Endothelial cell of umbilical vein (primary cell): ENCODE data around the gene GALNT10. TPM values are rescaled to one million over a fixed set of nuclear protein-coding genes. Genes with fewer than 3 reads are reported as not detected.

Experiments
- BruUV-seq: library from RNA; stranded (reverse); fragments of 400-500 nt; replicated peaks from 2 replicates; lab custom pipeline; 2021; lab: Mats Ljungman, UMichigan
- CTCF ChIA-PET: fragments of 300-600, 350-600 bp; sonication (Branson Sonifier 250); formaldehyde crosslinking; loops from one replicate; lab custom pipeline; 2021; ENCODE audit warnings: antibody characterized with exemption, inconsistent platforms; lab: Charles Lee
- POLR2A ChIA-PET: fragments of 300-600, 350-600 bp; sonication (Branson Sonifier 250); formaldehyde crosslinking; loops from one replicate; lab custom pipeline; 2021; ENCODE audit warnings: antibody characterized with exemption, inconsistent platforms; lab: Charles Lee
- DNase-seq: peaks from one replicate; pipeline ENCODE4 v3.0.0-alpha.2; 2011; ENCODE audit warnings: low read depth, low spot score
- FAIRE-seq: peaks from 2 replicates; lab custom pipeline; 2011; peaks lifted over from hg19 to GRCh38; lab: Jason Lieb, UNC
- H2AFZ ChIP-seq: 2 replicates; pipeline ENCODE4 v1.6.0; 2012; ENCODE audit warnings: low read depth, low read length, control low read depth, inconsistent platforms
- H3K27ac ChIP-seq: 2 replicates; pipeline ENCODE4 v1.5.1; 2011; ENCODE audit warnings: low read depth, mild to moderate bottlenecking, control low read depth, low read length, moderate library complexity; ENCODE audit not compliant: insufficient read depth
- H3K27me3 ChIP-seq, 2 experiments: 2 replicates each; pipeline versions ENCODE4 v1.6.0 to v1.6.1; 2011; ENCODE audit warnings: low read length in 2 of 2, mixed read lengths in 1 of 2; ENCODE audit not compliant: control insufficient read depth in 2 of 2, insufficient read depth in 2 of 2
- H3K36me3 ChIP-seq, 2 experiments: 2 replicates in 1 of 2; 3 replicates in 1 of 2; pipeline ENCODE4 v1.5.1; 2011; ENCODE audit warnings: low read length in 2 of 2, mild to moderate bottlenecking in 1 of 2, moderate library complexity in 1 of 2; ENCODE audit not compliant: control insufficient read depth in 2 of 2, insufficient read depth in 2 of 2; ENCODE audit errors: extremely low read depth in 1 of 2
- H3K4me1 ChIP-seq: 3 replicates; pipeline ENCODE4 v1.5.1; 2011; ENCODE audit warnings: mild to moderate bottlenecking, low read length; ENCODE audit not compliant: control insufficient read depth, insufficient read depth; ENCODE audit errors: extremely low read depth
- H3K4me2 ChIP-seq: 2 replicates; pipeline ENCODE4 v1.6.1; 2011; ENCODE audit warnings: low read length, control low read depth, mixed read lengths; ENCODE audit not compliant: insufficient read depth
- H3K4me3 ChIP-seq, 3 experiments: fragments of 200-600 bp in 1 of 3; sonication (generic), shearing (Covaris generic) in 1 of 3; replicated peaks in 1 of 3; 2 replicates each; pipeline ENCODE4 v1.5.1; 2011 to 2016; ENCODE audit warnings: control low read depth in 3 of 3, low read length in 3 of 3, mild to moderate bottlenecking in 2 of 3, inconsistent platforms in 1 of 3, low read depth in 1 of 3, moderate library complexity in 1 of 3; ENCODE audit not compliant: insufficient read depth in 1 of 3
- H3K79me2 ChIP-seq: 2 replicates; pipeline ENCODE4 v1.6.0; 2012; ENCODE audit warnings: low read length, inconsistent platforms; ENCODE audit not compliant: control insufficient read depth, insufficient read depth
- H3K9ac ChIP-seq: replicated peaks from 2 replicates; pipeline ENCODE3; 2011; ENCODE audit warnings: low read length, control low read depth; ENCODE audit not compliant: insufficient read depth; ENCODE audit errors: extremely low read depth
- H3K9me1 ChIP-seq: replicated peaks from 3 replicates; pipeline ENCODE4 v1.6.0; 2011; ENCODE audit warnings: mild to moderate bottlenecking, low read length; ENCODE audit not compliant: control insufficient read depth, insufficient read depth; ENCODE audit errors: extremely low read depth
- H3K9me3 ChIP-seq: replicated peaks from 2 replicates; pipeline ENCODE4 v1.5.1; 2012; ENCODE audit warnings: low read length, inconsistent platforms; ENCODE audit not compliant: control insufficient read depth, insufficient read depth
- H4K20me1 ChIP-seq: replicated peaks from 2 replicates; pipeline ENCODE3; 2011; ENCODE audit warnings: mild to moderate bottlenecking, low read length; ENCODE audit not compliant: control insufficient read depth, insufficient read depth; ENCODE audit errors: extremely low read depth
- EZH2 ChIP-seq: IDR thresholded peaks from 2 replicates; pipeline ENCODE4 v1.6.1; 2012; ENCODE audit warnings: borderline replicate concordance, low read depth, mild to moderate bottlenecking, moderate library complexity, low read length, inconsistent platforms; ENCODE audit not compliant: severe bottlenecking
- FOS ChIP-seq: IDR thresholded peaks from 2 replicates; pipeline ENCODE4 v1.6.1; 2011; ENCODE audit warnings: mild to moderate bottlenecking, low read length, moderate library complexity, borderline replicate concordance; ENCODE audit not compliant: insufficient read depth
- GATA2 ChIP-seq: IDR thresholded peaks from 2 replicates; pipeline ENCODE4 v1.7.0; 2011; ENCODE audit warnings: low read depth, mild to moderate bottlenecking, moderate library complexity, mixed read lengths, low read length; ENCODE audit not compliant: insufficient read length, insufficient read depth
- JUN ChIP-seq: IDR thresholded peaks from 2 replicates; pipeline ENCODE4 v1.6.1; 2011; ENCODE audit warnings: borderline replicate concordance, low read depth; ENCODE audit not compliant: insufficient read length, insufficient read depth
- MYC ChIP-seq: IDR thresholded peaks from one replicate; pipeline ENCODE4 v1.6.1; 2011; ENCODE audit warnings: mild to moderate bottlenecking, low read depth, low read length
- POLR2A ChIP-seq: IDR thresholded peaks from 2 replicates; pipeline ENCODE4 v1.6.1; 2012; ENCODE audit warnings: low read depth, mild to moderate bottlenecking, control low read depth, low read length
- POLR2AphosphoS5 ChIP-seq: IDR thresholded peaks from 2 replicates; pipeline ENCODE4 v1.6.1; 2012; ENCODE audit warnings: low read depth, mild to moderate bottlenecking, control low read depth, low read length, moderate library complexity; ENCODE audit not compliant: insufficient read depth
- dilution Hi-C: fragments of 300-500 bp; cut with MboI; formaldehyde crosslinking; loops from one replicate; pipeline ENCODE4 v1.15.0; 2019; ENCODE audit warnings: low sequenced_read_pairs; ENCODE audit not compliant: extremely low pct_ligation_motif_present
- intact Hi-C: fragments of 100-400 bp; cut with micrococcal nuclease; formaldehyde crosslinking; loops from one replicate; pipeline ENCODE4 v1.10.0; 2022
- polyA plus RNA-seq, 4 experiments: library from polyadenylated mRNA; depleted of rRNA in 3 of 4; stranded (reverse) in 3 of 4; unstranded in 1 of 4; fragments of >200 nt; gene quantifications; 2 replicates each; pipeline versions ENCODE4 v1.2.1 to v1.2.3, GENCODE V29; 2011 to 2012; ENCODE audit warnings: missing spikeins in 1 of 4
- total RNA-seq: library from RNA; stranded (reverse); gene quantifications from 2 replicates; pipeline ENCODE4 v1.2.3, GENCODE V29; 2021
- TF ChIP-seq, protein P1 (sequence below), 2 donors: IDR thresholded peaks; 1 replicate in 1 of 2; 2 replicates in 1 of 2; pipeline ENCODE4 v1.5.1; 2011; ENCODE audit warnings: low read length in 2 of 2, mild to moderate bottlenecking in 2 of 2, moderate library complexity in 2 of 2, control low read depth in 1 of 2, inconsistent platforms in 1 of 2, low read depth in 1 of 2; ENCODE audit not compliant: insufficient read depth in 1 of 2; ENCODE audit errors: extremely low read depth in 1 of 2
- TF ChIP-seq, protein P2 (sequence below): IDR thresholded peaks from 2 replicates; pipeline ENCODE4 v1.6.1; 2011; ENCODE audit not compliant: insufficient read depth, insufficient read length

The GALNT10 gene
- total and polyA plus RNA-seq, 2 donors (not counting 3 experiments of a cell fraction or from before 2014, with no cell fraction given) = 70.2 to 77.6 TPM

DNA sequence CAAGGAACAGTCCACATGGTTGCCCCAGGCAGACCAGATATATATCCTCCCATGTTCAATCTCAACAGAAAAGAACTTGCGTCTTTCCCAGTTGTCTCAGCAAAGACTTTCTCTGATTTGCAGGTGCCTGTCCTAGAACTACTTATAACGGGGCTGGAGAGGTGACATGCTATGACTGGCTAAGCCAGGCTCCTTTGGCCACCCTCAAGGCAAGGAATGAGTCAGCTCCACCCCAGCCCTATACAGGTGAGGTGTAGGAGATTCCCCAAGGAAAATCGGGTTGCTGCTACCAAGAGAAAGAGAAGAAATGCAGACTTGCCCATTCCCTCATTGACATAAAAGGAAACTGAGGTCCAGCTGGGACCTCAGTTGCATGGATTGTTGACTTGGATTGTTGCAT, 127.4 kb downstream of the GALNT10 start:
- no peak for TF ChIP-seq EZH2
- intact Hi-C loops (no loop called here), dilution Hi-C loops (no loop called here)
- POLR2A ChIA-PET = no interaction called here
- Histone ChIP-seq H3K4me3 (no peak overlapping the region), H3K27ac (no peak overlapping the region), H4K20me1 (no peaks in the 10 kb centered on the region), H3K27me3 (no peaks in the 10 kb centered on the region), H3K9ac (no peak overlapping the region), H2AFZ (no peak overlapping the region), H3K79me2 (peaks cover 2% of the 10 kb centered on the region), H3K4me1 (no peaks in the 10 kb centered on the region), H3K36me3 (peaks cover 0 to 5% of the 10 kb centered on the region in 2 experiments), H3K9me3 (no peaks in the 10 kb centered on the region), H3K4me2 (no peak overlapping the region), H3K9me1 (no peaks in the 10 kb centered on the region)
- DNase-seq (no peak), FAIRE-seq (no peak)
- BruUV-seq = no TSS peak
- CTCF ChIA-PET = no interaction called here

DNA sequence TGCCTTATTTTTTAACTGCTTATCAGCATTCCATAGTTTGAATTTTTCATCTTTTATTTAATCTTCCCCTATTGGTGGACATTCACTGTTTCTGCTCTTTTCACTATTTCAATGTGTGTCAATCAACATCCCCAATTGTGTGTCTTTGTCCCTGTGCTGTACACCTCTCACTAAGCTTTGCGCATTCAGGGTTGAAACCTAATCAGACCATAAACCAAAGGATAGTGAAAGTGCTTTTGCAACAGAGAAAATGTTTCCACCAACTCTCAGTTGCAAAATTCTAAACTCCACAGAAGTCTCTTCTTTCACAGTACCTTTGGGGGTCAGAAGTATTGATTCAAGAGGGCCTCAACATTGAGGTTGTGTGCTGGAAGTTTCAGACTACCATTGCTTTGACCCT, 128.2 kb downstream of the GALNT10 start:
- no peaks in the 10 kb centered on the region for H3K9me3 ChIP-seq
- intact Hi-C loops = no loop called here
- no TSS peak for BruUV-seq
- H3K27me3 ChIP-seq = no peaks in the 10 kb centered on the region
- H3K9me1 ChIP-seq = no peaks in the 10 kb centered on the region
- CTCF ChIA-PET = no interaction called here
- FAIRE-seq (no peak), DNase-seq (no peak)
- no peak overlapping the region for H3K4me3 ChIP-seq
- dilution Hi-C loops = no loop called here
- H3K36me3 ChIP-seq = peaks cover 0 to 5% of the 10 kb centered on the region in 2 experiments
- no peak overlapping the region for H3K9ac ChIP-seq
- TF ChIP-seq POLR2A = no peak
- no peak for TF ChIP-seq EZH2
- no peak for TF ChIP-seq MYC
- no peak for TF ChIP-seq POLR2AphosphoS5
- no peak for TF ChIP-seq JUN
- TF ChIP-seq, protein P1, sequence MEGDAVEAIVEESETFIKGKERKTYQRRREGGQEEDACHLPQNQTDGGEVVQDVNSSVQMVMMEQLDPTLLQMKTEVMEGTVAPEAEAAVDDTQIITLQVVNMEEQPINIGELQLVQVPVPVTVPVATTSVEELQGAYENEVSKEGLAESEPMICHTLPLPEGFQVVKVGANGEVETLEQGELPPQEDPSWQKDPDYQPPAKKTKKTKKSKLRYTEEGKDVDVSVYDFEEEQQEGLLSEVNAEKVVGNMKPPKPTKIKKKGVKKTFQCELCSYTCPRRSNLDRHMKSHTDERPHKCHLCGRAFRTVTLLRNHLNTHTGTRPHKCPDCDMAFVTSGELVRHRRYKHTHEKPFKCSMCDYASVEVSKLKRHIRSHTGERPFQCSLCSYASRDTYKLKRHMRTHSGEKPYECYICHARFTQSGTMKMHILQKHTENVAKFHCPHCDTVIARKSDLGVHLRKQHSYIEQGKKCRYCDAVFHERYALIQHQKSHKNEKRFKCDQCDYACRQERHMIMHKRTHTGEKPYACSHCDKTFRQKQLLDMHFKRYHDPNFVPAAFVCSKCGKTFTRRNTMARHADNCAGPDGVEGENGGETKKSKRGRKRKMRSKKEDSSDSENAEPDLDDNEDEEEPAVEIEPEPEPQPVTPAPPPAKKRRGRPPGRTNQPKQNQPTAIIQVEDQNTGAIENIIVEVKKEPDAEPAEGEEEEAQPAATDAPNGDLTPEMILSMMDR (IDR thresholded peaks at IDR 0.05; ENCODE audit: extremely low read depth in 1 of 2, insufficient read depth in 1 of 2, low read depth in 1 of 2, low read length in 2 of 2) = no peak
- no peak for TF ChIP-seq FOS
- TF ChIP-seq, protein P2, sequence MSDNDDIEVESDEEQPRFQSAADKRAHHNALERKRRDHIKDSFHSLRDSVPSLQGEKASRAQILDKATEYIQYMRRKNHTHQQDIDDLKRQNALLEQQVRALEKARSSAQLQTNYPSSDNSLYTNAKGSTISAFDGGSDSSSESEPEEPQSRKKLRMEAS = no peak
- no peak for TF ChIP-seq GATA2
- POLR2A ChIA-PET = interaction anchor here (0.6 kb wide), 1 partner anchor 268 kb away, joined by 3 read pairs; no protein-coding TSS in a partner anchor
- H3K4me1 ChIP-seq = no peaks in the 10 kb centered on the region
- no peak overlapping the region for H2AFZ ChIP-seq
- peaks cover 2% of the 10 kb centered on the region for H3K79me2 ChIP-seq
- no peak overlapping the region for H3K27ac ChIP-seq
- H4K20me1 ChIP-seq = no peaks in the 10 kb centered on the region
- H3K4me2 ChIP-seq = no peak overlapping the region
